GM19328 (cell line): ENCODE data around the gene NBEAL2.

Experiments
- ATAC-seq: cut with Tn5 transposase; IDR thresholded peaks from one replicate; pipeline ENCODE4 v1.9.1; 2021; ENCODE audit warnings: mild to moderate bottlenecking, moderate library complexity; ENCODE audit not compliant: unreplicated experiment

NBEAL2 gene

DNA sequence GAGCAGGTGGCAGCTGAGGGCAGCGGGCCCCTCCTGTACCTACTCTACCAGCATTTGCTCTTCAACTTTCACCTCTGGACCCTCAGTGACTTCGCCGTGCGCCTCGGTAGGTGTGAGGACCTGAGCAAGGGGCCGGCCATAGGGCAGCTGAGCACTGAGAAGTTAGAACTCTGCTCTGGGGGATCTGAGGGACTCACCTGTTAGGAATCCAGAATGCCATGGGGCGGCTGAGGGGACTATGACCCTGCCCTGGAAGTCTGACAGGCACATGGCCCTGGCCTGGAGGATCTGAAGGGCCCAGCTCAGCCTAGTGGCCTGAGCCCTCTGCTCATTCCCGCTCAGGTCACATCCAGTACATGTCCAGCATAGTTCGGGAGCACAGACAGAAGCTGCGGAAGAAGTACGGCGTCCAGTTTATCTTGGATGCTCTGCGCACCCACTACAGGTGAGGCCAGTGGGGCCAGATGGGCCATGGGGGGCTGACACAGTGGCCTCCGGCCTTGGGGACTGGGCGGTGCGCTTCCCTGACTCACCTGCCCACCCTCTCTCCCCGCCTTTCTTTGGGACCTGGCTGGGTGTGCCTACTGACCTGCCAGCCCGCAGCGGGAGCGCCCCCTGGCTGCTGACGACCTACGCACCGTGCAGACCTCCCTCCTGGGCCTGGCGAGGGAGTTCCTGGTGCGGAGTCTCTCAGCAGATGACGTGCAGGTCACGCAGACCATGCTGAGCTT is 18.8 kb downstream of the NBEAL2 start:
- ATAC-seq: no peak

DNA sequence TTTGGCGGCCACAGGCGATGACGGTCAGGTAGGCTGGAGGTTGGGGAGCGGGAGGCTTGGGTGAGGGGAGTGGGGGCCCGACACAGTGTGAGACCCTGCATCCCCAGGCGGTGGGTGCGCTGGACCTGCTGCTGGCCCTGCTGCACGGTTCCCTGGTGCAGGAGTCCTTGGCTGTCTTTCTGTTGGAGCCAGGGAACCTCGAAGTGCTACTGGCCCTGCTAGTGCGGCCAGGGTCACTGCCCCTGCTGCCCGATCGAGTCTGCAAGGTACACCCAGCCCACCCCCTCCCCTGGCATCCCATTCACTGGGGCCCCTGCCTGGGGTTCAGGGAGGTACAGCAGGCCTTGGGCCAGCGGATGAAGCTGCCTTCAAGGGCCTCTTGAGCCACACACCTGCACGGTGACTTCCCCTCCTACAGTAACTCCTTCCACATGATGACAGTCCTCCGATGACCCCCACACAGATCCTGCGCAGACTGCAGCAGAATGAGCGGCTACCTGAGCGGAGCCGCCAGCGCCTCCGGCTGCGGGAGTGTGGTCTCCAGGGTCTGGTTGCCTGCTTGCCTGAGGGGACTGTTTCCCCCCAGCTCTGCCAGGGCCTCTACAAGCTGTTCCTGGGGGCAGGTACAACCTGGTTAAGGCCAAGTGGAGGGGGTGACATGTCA is 19.5 kb downstream of the NBEAL2 start:
- ATAC-seq: no peak

DNA sequence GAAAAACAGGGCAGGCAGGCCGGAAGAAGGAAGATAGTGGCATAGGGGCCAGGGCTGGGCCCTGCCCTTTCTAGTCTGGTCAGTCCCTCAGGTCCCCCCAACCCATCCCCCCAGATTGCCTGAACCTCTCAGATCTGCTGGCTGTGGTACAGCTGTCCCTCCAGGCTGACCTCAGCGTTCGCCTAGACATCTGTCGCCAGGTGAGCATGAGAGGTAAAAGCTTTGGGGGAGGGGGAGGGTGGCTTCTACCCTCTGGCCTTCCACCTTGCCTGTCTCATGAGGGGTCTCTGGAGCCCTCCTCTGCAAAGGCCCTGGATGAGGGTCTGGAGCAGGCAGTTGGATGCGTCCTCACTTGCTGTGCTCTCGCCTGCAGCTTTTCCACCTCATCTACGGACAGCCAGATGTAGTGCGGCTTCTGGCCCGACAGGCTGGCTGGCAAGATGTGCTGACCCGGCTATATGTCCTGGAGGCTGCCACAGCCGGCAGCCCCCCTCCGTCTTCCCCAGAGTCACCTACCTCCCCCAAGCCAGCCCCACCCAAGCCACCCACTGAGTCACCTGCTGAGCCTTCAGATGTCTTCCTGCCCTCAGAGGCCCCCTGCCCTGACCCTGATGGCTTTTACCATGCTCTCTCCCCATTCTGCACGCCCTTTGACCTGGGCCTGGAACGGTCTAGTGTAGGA is 20.2 kb downstream of the NBEAL2 start:
- ATAC-seq: no peak

DNA sequence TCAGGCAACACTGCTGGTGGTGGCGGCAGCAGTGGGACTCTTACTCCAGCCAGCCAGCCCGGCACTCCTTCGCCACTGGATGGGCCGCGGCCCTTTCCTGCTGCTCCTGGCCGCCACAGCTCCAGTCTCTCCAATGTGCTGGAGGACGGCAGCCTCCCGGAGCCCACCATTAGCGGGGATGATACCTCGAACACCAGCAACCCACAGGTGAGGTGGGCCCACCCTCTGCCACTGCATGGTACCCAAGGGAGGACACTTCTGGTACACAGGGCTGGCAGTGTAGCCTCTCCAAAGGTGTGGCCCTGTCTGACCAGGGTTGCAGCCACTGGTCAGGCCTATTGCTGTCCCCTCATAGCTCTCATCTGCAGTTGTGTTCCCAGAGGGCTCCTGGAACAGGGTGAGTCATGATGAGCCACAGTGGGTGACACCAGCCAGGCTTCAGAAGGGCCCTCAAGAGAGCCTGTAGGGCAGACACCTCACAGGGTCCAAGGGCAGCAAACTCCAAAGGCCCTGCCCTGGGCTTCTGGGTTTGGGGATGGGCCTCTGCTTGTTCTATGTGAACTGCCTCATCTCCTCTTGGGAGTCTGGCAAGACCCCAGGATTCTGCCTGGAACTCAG is 20.8 kb downstream of the NBEAL2 start:
- no peak for ATAC-seq

DNA sequence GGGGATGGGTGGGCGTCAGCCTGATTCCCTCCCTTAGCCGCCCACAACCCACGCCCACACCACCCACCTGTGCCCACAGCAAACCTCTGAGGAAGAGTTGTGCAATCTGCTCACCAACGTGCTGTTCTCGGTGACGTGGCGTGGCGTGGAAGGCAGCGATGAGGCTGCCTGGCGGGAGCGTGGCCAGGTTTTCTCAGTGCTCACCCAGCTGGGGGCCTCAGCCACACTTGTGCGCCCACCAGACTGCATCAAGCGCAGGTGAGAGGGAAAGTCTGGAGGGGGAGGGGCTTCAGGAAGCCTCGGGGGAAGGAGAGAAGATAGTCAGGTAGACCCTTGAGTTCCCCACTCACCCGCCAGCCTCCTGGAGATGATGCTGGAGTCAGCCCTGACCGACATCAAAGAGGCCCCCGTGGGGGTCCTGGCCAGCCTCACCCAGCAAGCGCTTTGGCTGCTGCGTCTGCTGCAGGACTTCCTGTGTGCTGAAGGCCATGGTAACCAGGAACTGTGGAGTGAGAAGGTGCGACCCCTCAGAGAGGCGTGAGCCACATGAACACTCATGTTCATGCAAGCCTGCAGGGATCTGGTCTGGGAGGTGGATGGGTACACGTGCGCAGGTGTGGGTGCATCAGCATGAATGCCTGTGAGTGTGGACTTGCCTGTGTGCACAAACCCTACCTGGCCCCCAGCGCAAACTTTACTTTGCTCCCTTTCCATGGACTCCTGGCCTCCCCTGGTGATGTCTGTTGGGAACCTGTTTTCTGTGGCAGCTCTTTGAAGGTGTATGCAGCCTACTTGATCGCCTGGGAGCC is 21.7 kb downstream of the NBEAL2 start:
- ATAC-seq: no peak

GRCh38 chr3:47001731-47002170 is 22.3 kb downstream of the NBEAL2 start:
- ATAC-seq: no peak

- ATAC-seq: no peak
Measured at GRCh38 chr3:47002171-47003055, 22.9 kb downstream of the NBEAL2 start.

DNA sequence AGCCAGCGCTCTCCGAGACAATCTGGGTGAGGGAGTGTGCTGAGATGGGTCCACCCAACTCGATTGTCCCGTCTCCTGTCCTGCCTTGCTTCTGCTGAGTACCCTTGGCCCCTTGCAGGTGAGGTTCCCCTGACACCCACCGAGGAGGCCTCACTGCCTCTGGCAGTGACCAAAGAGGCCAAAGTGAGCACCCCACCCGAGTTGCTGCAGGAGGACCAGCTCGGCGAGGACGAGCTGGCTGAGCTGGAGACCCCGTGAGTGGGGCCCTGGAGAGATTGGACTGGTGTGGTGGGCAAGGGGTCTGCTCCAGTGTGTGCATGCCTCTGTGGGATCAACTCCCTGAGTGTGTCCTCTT is 23.6 kb downstream of the NBEAL2 start:
- no peak for ATAC-seq

DNA sequence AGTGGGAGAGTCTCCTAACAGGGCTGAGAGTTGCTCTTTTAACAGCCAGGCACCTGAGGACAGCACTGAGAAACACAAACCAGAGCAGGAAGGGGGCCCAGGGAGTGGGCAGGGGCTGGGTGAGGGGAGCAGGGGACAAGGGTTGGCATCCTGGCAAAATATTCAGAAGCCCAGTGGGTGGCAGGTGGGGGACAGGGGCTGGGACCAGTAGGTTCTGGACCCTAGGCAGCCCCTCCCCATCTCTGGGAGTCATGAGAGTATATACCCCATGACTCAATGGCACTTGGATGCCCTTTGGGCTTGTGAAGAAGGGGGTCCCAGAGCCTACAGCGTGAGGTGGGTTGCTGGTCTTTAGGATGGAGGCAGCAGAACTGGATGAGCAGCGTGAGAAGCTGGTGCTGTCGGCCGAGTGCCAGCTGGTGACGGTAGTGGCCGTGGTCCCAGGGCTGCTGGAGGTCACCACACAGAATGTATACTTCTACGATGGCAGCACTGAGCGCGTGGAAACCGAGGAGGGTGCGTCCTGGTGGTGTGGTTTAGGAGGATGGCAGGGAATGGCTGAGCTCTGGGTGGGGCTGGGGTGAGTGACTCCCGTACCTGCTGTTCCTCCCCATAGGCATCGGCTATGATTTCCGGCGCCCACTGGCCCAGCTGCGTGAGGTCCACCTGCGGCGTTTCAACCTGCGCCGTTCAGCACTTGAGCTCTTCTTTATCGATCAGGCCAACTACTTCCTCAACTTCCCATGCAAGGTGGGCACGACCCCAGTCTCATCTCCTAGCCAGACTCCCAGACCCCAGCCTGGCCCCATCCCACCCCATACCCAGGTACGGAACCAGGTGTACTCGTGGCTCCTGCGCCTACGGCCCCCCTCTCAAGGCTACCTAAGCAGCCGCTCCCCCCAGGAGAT is 24.2 kb downstream of the NBEAL2 start:
- no peak for ATAC-seq

DNA sequence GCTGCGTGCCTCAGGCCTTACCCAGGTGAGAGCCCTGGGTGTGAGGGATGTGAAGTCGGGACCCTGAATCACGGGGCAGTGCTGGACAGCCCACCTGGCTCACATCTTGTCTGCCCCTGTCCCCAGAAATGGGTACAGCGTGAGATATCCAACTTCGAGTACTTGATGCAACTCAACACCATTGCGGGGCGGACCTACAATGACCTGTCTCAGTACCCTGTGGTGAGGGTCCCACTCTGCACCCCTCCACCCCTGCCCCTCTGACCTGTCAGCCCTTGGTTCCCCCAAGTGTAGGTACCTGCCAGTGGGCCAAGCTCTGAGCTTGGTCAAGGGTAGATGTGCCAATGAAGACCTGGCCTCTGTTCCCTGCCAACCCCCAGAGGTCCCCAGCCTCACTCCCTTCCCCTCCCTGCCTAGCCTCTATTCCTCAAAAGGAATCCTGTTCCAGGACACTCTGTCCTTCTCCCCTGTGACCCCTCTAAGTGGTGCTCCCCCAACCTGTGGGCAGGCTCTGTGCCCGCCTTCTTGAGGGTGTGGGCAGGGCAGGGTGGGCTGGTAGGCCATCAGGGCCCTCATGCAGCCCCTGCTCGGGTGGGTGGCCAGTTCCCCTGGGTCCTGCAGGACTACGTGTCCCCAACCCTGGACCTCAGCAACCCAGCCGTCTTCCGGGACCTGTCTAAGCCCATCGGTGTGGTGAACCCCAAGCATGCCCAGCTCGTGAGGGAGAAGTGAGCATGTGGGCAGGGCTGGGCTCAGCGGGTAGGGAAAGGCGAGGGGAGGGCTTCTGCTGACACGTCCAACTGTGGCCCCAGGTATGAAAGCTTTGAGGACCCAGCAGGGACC is 25.1 kb downstream of the NBEAL2 start:
- ATAC-seq: no peak

DNA sequence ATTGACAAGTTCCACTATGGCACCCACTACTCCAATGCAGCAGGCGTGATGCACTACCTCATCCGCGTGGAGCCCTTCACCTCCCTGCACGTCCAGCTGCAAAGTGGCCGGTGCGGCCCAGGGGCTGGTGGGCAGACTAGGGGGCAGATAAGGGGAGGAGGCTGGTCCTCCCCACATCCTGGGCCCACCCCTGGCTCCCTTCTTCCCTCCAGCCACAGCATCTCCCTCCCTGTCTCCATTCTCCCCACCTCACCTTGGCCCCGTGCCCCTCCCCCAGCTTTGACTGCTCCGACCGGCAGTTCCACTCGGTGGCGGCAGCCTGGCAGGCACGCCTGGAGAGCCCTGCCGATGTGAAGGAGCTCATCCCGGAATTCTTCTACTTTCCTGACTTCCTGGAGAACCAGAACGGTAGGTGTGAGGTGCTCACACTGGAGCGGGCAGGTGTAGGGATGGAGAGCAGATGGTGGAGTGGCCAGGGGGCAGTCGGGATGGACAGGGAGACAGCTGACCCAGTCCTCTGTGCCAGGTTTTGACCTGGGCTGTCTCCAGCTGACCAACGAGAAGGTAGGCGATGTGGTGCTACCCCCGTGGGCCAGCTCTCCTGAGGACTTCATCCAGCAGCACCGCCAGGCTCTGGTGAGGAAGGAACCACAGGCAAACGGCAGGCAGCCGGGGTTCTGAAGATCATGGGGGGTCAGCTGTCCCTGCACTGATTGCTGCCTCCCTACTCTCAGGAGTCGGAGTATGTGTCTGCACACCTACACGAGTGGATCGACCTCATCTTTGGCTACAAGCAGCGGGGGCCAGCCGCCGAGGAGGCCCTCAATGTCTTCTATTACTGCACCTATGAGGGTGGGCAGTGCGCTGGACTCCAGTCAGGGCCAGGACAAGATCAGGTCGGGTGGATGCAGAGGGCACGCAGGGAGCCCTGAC is 26.0 kb downstream of the NBEAL2 start:
- no peak for ATAC-seq

GRCh38 chr3:47006145-47006651 is 26.7 kb downstream of the NBEAL2 start:
- no peak for ATAC-seq

- no peak for ATAC-seq
Measured at GRCh38 chr3:47007001-47007400, 27.5 kb downstream of the NBEAL2 start.

- ATAC-seq: no peak
Measured at GRCh38 chr3:47007482-47008233, 28.2 kb downstream of the NBEAL2 start.

GRCh38 chr3:47008234-47008796 is 28.8 kb downstream of the NBEAL2 start:
- ATAC-seq: no peak

DNA sequence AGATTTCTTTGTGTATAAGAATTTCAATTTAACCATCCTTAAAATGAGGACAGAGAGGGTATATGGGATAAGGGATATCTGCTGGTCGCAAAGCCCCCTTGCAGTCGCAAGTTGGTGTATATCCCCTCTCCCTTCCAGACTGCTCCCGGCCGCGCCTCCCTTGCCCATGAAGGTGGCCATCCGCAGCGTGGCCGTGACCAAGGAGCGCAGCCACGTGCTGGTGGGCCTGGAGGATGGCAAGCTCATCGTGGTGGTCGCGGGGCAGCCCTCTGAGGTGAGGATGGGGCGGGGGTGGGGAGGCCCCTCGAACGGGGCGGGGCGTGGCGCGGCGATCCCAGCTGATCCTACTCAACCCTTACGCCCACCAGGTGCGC is 29.4 kb downstream of the NBEAL2 start:
- no peak for ATAC-seq
